H9 (cell line): ENCODE data around the gene MKNK2. TPM values are rescaled to one million over a fixed set of nuclear protein-coding genes. Genes with fewer than 3 reads are reported as not detected.
A peak's percentile ranks its signal among the peaks of the same experiment; 100 is the strongest.

Experiments used
- DNase-seq: peaks from one replicate; pipeline ENCODE4 v3.0.0-alpha.2; 2017
- H2AFZ ChIP-seq: one replicate; pipeline ENCODE4 v1.6.1; 2013; ENCODE audit warnings: mild to moderate bottlenecking, low read length, control low read depth, moderate library complexity
- H2AK5ac ChIP-seq: 2 replicates; pipeline ENCODE4 v1.6.1; 2013; ENCODE audit warnings: low read length, control low read depth, mixed read lengths; ENCODE audit not compliant: insufficient read length
- H2BK120ac ChIP-seq: one replicate; pipeline ENCODE4 v1.6.1; 2013; ENCODE audit warnings: low read depth, mild to moderate bottlenecking, low read length, control low read depth, inconsistent platforms; ENCODE audit not compliant: poor library complexity, severe bottlenecking
- H2BK12ac ChIP-seq: 2 replicates; pipeline ENCODE4 v1.6.1; 2013; ENCODE audit warnings: low read length, control low read depth, mixed read lengths, low read depth; ENCODE audit not compliant: insufficient read length
- H2BK15ac ChIP-seq: 2 replicates; pipeline ENCODE4 v1.6.1; 2013; ENCODE audit warnings: low read depth, low read length, control low read depth
- H2BK20ac ChIP-seq: one replicate; pipeline ENCODE4 v1.6.1; 2013; ENCODE audit warnings: low read depth, mild to moderate bottlenecking, low read length, control low read depth, inconsistent platforms; ENCODE audit not compliant: poor library complexity, severe bottlenecking
- H2BK5ac ChIP-seq: 2 replicates; pipeline ENCODE4 v1.6.1; 2013; ENCODE audit warnings: low read length, control low read depth, mixed read lengths; ENCODE audit not compliant: insufficient read length
- H3K14ac ChIP-seq: 2 replicates; pipeline ENCODE4 v1.6.1; 2013; ENCODE audit warnings: low read length, control low read depth; ENCODE audit not compliant: insufficient read depth
- H3K18ac ChIP-seq: 2 replicates; pipeline ENCODE4 v1.6.1; 2013; ENCODE audit warnings: low read depth, mild to moderate bottlenecking, mixed read lengths, low read length, control low read depth; ENCODE audit not compliant: insufficient read length
- H3K23ac ChIP-seq: 2 replicates; pipeline ENCODE4 v1.6.1; 2013; ENCODE audit warnings: low read length, control low read depth, mixed read lengths, low read depth; ENCODE audit not compliant: insufficient read length
- H3K23me2 ChIP-seq: 2 replicates; pipeline ENCODE4 v1.6.1; 2013; ENCODE audit warnings: low read depth, mild to moderate bottlenecking, mixed read lengths, low read length, control low read depth; ENCODE audit not compliant: insufficient read length, poor library complexity, severe bottlenecking
- H3K27ac ChIP-seq: 2 replicates; pipeline ENCODE4 v1.5.1; 2013; ENCODE audit warnings: low read length, control low read depth, mixed read lengths, low read depth; ENCODE audit not compliant: insufficient read length
- H3K27me3 ChIP-seq: 2 replicates; pipeline ENCODE4 v1.6.1; 2013; ENCODE audit warnings: low read length, control low read depth, inconsistent platforms; ENCODE audit not compliant: insufficient read depth
- H3K4ac ChIP-seq: 2 replicates; pipeline ENCODE4 v1.6.1; 2013; ENCODE audit warnings: low read depth, mild to moderate bottlenecking, control low read depth, inconsistent platforms, low read length, moderate library complexity
- H3K4me1 ChIP-seq: 2 replicates; pipeline ENCODE4 v1.6.1; 2013; ENCODE audit warnings: low read length, control low read depth, inconsistent platforms; ENCODE audit not compliant: insufficient read depth
- H3K4me2 ChIP-seq: 2 replicates; pipeline ENCODE4 v1.6.1; 2013; ENCODE audit warnings: low read length, control low read depth, mixed read lengths; ENCODE audit not compliant: insufficient read length, insufficient read depth
- H3K56ac ChIP-seq: 2 replicates; pipeline ENCODE4 v1.6.1; 2013; ENCODE audit warnings: low read depth, mild to moderate bottlenecking, mixed read lengths, low read length, control low read depth; ENCODE audit not compliant: insufficient read length
- H3K79me1 ChIP-seq: 2 replicates; pipeline ENCODE4 v1.6.1; 2013; ENCODE audit warnings: low read depth, mild to moderate bottlenecking, moderate library complexity, low read length, control low read depth, inconsistent platforms; ENCODE audit not compliant: insufficient read depth, poor library complexity, severe bottlenecking
- H3K79me2 ChIP-seq: 2 replicates; pipeline ENCODE4 v1.6.1; 2013; ENCODE audit warnings: low read length, control low read depth, inconsistent platforms; ENCODE audit not compliant: insufficient read depth
- H3K9ac ChIP-seq: 2 replicates; pipeline ENCODE4 v1.6.1; 2013; ENCODE audit warnings: low read length, control low read depth, mixed read lengths; ENCODE audit not compliant: insufficient read length; ENCODE audit errors: extremely low read depth
- H3K9me3 ChIP-seq: one replicate; pipeline ENCODE4 v1.6.1; 2013; ENCODE audit warnings: low read depth, low read length, inconsistent platforms; ENCODE audit not compliant: control insufficient read depth
- H3T11ph ChIP-seq: one replicate; pipeline ENCODE4 v1.6.1; 2013; ENCODE audit warnings: mild to moderate bottlenecking, low read length, control low read depth, inconsistent platforms
- H4K20me1 ChIP-seq: one replicate; pipeline ENCODE4 v1.6.1; 2013; ENCODE audit not compliant: control insufficient read depth, insufficient read length, insufficient read depth
- H4K5ac ChIP-seq: 2 replicates; pipeline ENCODE4 v1.6.1; 2013; ENCODE audit warnings: low read depth, mild to moderate bottlenecking, mixed read lengths, low read length, control low read depth; ENCODE audit not compliant: insufficient read length
- H4K8ac ChIP-seq: replicated peaks from 2 replicates; pipeline ENCODE4 v1.6.1; 2013; ENCODE audit warnings: low read length, control low read depth, mixed read lengths, low read depth; ENCODE audit not compliant: insufficient read length
- H4K91ac ChIP-seq: 2 replicates; pipeline ENCODE4 v1.6.1; 2013; ENCODE audit warnings: low read depth, mild to moderate bottlenecking, moderate library complexity, mixed read lengths, low read length, control low read depth; ENCODE audit not compliant: insufficient read length
- H3K27ac Mint-ChIP-seq, 3 experiments: 2 replicates in 2 of 3; 3 replicates in 1 of 3; pipeline ENCODE4 v1.8.0; 2020 to 2021; ENCODE audit warnings: mixed read lengths in 3 of 3, mild to moderate bottlenecking in 1 of 3, moderate library complexity in 1 of 3
- H3K27me3 Mint-ChIP-seq: 2 replicates; pipeline ENCODE4 v1.8.0; 2021; ENCODE audit warnings: low read depth, mild to moderate bottlenecking, moderate library complexity, mixed read lengths
- H3K36me3 Mint-ChIP-seq, 3 experiments: 2 replicates in 2 of 3; 3 replicates in 1 of 3; pipeline ENCODE4 v1.8.0; 2020 to 2021; ENCODE audit warnings: low read depth in 3 of 3, mixed read lengths in 3 of 3; ENCODE audit not compliant: insufficient read depth in 1 of 3
- H3K4me1 Mint-ChIP-seq, 2 experiments: 2 replicates each; pipeline ENCODE4 v1.8.0; 2020; ENCODE audit warnings: mixed read lengths in 2 of 2
- H3K4me3 Mint-ChIP-seq, 2 experiments: 2 replicates in 1 of 2; 3 replicates in 1 of 2; pipeline ENCODE4 v1.8.0; 2020 to 2021; ENCODE audit warnings: mild to moderate bottlenecking in 2 of 2, mixed read lengths in 2 of 2, moderate library complexity in 1 of 2
- H3K9me3 Mint-ChIP-seq, 2 experiments: 2 replicates in 1 of 2; 3 replicates in 1 of 2; pipeline ENCODE4 v1.8.0; 2020; ENCODE audit warnings: mild to moderate bottlenecking in 2 of 2, mixed read lengths in 2 of 2, moderate library complexity in 1 of 2
- CTCF ChIP-seq: fragments of 200-600 bp; sonication (generic); conservative IDR thresholded peaks from 3 replicates; pipeline ENCODE4 v1.8.0; 2021; ENCODE audit warnings: antibody characterized with exemption, mild to moderate bottlenecking
- WGBS: extraction: QIAGEN DNeasy Blood & Tissue Kit; methylation state at CpG from one replicate; pipeline ENCODE4 v1.1.7; 2013; ENCODE audit warnings: missing lambda C conversion rate, low lambda C conversion rate, mixed read lengths; ENCODE audit not compliant: insufficient read length; ENCODE audit errors: extremely low coverage; 5-methylcytosine and 5-hydroxymethylcytosine counted together
- total RNA-seq: library from RNA; stranded (reverse); gene quantifications from 2 replicates; pipeline ENCODE4 v1.2.1, GENCODE V29; 2021

The MKNK2 gene
- total RNA-seq, 1 experiment from 2014 or later = 153 TPM

DNA sequence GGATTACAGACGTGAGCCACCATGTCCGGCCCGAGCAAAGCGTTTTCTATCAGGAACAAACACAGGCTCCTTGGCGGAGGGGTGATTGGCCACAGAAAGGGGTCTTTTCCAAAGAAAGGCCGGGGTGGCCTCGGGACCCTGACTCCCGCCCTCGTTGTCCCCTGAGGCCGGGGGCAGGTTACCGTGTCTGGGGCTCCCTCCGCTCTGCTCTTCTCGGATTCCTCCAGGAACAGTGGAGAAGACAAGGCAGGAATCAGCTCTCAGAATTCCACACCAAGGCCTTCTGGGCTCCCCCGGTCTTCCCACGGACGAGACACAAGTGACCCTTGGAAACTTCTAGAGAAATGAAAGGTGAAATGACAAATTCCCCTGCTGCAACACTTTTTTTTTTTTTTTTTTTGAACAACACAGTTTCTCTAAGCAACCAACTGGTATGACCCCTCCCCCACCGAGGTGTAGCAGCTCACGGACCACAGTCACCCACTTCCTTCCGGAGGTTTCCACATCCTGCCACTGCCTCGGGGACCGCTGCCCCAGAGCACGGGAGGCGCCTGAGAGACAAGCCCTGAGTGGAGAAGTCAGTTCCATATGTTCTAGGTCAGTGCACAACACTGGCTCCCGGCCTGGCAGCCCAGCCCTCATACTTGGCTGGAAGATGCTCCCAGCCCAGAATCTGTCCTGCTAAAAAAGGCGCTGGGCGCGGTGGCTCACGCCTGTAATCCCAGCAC, 34.1 kb upstream of the MKNK2 start:
- no peak for TF ChIP-seq CTCF
- Histone ChIP-seq H4K20me1 (no peaks in the 10 kb centered on the region), H3K9me3 (no peaks in the 10 kb centered on the region), H4K91ac (no peak overlapping the region), H3K4me1 (no peaks in the 10 kb centered on the region), H4K5ac (no peak overlapping the region), H3T11ph (no peak overlapping the region), H3K56ac (no peak overlapping the region), H3K27ac (no peak overlapping the region), H3K23ac (no peak overlapping the region), H3K79me1 (no peaks in the 10 kb centered on the region), H3K9ac (no peak overlapping the region), H3K23me2 (no peaks in the 10 kb centered on the region), H4K8ac (no peak overlapping the region), H3K4me2 (no peak overlapping the region), H2AK5ac (no peak overlapping the region), H2BK12ac (no peak overlapping the region), H3K18ac (no peak overlapping the region), H2BK5ac (no peak overlapping the region), H2BK15ac (no peak overlapping the region), H3K4ac (no peak overlapping the region), H3K27me3 (no peaks in the 10 kb centered on the region), H3K79me2 (no peaks in the 10 kb centered on the region), H2BK120ac (no peak overlapping the region), H3K14ac (no peak overlapping the region), H2AFZ (no peak overlapping the region), H2BK20ac (no peak overlapping the region)
- H3K27ac Mint-ChIP-seq = peak overlapping the region in 2 of 3 experiments; percentile 62 to 81; a peak in 3 of 7 replicates
- no peaks in the 10 kb centered on the region for H3K9me3 Mint-ChIP-seq
- no peak overlapping the region for H3K4me3 Mint-ChIP-seq
- H3K36me3 Mint-ChIP-seq = peaks cover 0 to 3% (median 0%) of the 10 kb centered on the region in 3 experiments; a peak in 1 of 7 replicates
- peaks cover 12 to 15% of the 10 kb centered on the region in 2 experiments for H3K4me1 Mint-ChIP-seq
- no peak for DNase-seq
- H3K27me3 Mint-ChIP-seq = no peaks in the 10 kb centered on the region; the same call in 1 of the 2 replicates
- no CpG with 5 or more reads among the region's 28 CpGs for WGBS
